Measurements from ENCODE around the gene ABLIM3.

Gene ABLIM3

GRCh38 chr5:149301744-149302380, 160.6 kb downstream of the ABLIM3 start:
- no peak for DNase-seq (ENCODE audit: low read depth in 1 of 2, low spot score in 1 of 2)

- no peak for DNase-seq (ENCODE audit: low read depth in 1 of 2, low spot score in 1 of 2)
Observed at GRCh38 chr5:149302641-149303040, 161.3 kb downstream of the ABLIM3 start.

- no peak for DNase-seq (ENCODE audit: low read depth in 1 of 2, low spot score in 1 of 2)
Observed at GRCh38 chr5:149303210-149303609, 161.9 kb downstream of the ABLIM3 start.

- DNase-seq (ENCODE audit: low read depth in 1 of 2, low spot score in 1 of 2) = no peak
Observed at GRCh38 chr5:149304195-149305078, 163.1 kb downstream of the ABLIM3 start.

- DNase-seq (ENCODE audit: low read depth in 1 of 2, low spot score in 1 of 2) = no peak
Observed at GRCh38 chr5:149309354-149309753, 168.1 kb downstream of the ABLIM3 start.
